ENCODE data around the gene CD3G. TPM values are rescaled to one million over a fixed set of nuclear protein-coding genes. Genes with fewer than 3 reads are reported as not detected.

The CD3G gene
- total RNA-seq, 1 experiment from 2014 or later = 0.15 TPM

GRCh38 chr11:118311518-118311917 is 32.6 kb upstream of the CD3G start:
- no peak for TF ChIP-seq TCF7L2 (IDR thresholded peaks at IDR 0.05; ENCODE audit: low read depth, low read length)
- no peak for DNase-seq (ENCODE audit: low read depth, low spot score)
- no TSS peak for BruUV-seq (replicated peaks)
- intact Hi-C loops (cut with micrococcal nuclease; ENCODE audit: unreplicated experiment) = no loop called here
- ATAC-seq = no peak
- in situ Hi-C loops (cut with HindIII; ENCODE audit: low pct_unique_long_range_greater_than_20kb, low sequenced_read_pairs) = no loop called here
- no peak overlapping the region for H3K27ac ChIP-seq (ENCODE audit: low read length)
- ChIA-PET POLR2A (no interaction called here), CTCF (no interaction called here)
- H3K27me3 ChIP-seq (ENCODE audit: control insufficient read depth, insufficient read depth, low read length) = peaks cover 18% of the 10 kb centered on the region
- H3K4me1 ChIP-seq (ENCODE audit: control insufficient read depth, insufficient read depth, low read length) = peaks cover 5% of the 10 kb centered on the region
- H3K9me3 ChIP-seq (ENCODE audit: control insufficient read depth, insufficient read depth, low read depth, low read length) = no peaks in the 10 kb centered on the region
- H3K36me3 ChIP-seq (ENCODE audit: control insufficient read depth, insufficient read depth, low read length) = no peaks in the 10 kb centered on the region
- no peak overlapping the region for H3K4me3 ChIP-seq (ENCODE audit: low read depth in 2 of 2, low read length in 2 of 2)

- DNase-seq (ENCODE audit: low read depth, low spot score) (no peak), ATAC-seq (no peak)
- CTCF ChIA-PET = no interaction called here
- H3K27me3 ChIP-seq (ENCODE audit: control insufficient read depth, insufficient read depth, low read length) = peaks cover 18% of the 10 kb centered on the region
- POLR2A ChIA-PET = no interaction called here
- no TSS peak for BruUV-seq (replicated peaks)
- H3K27ac ChIP-seq (ENCODE audit: low read length) = no peak overlapping the region
- peaks cover 8% of the 10 kb centered on the region for H3K4me1 ChIP-seq (ENCODE audit: control insufficient read depth, insufficient read depth, low read length)
- no peaks in the 10 kb centered on the region for H3K36me3 ChIP-seq (ENCODE audit: control insufficient read depth, insufficient read depth, low read length)
- H3K9me3 ChIP-seq (ENCODE audit: control insufficient read depth, insufficient read depth, low read depth, low read length) = no peaks in the 10 kb centered on the region
- TF ChIP-seq POLR2AphosphoS5 (IDR thresholded peaks at IDR 0.05; ENCODE audit: low read depth, low read length) (no peak), REST (IDR thresholded peaks at IDR 0.05; ENCODE audit: insufficient read depth in 1 of 2, low read depth in 2 of 2, low read length in 1 of 2) (no peak), CTCF (IDR thresholded peaks at IDR 0.05) (no peak), SIN3A (IDR thresholded peaks at IDR 0.05; ENCODE audit: borderline replicate concordance, insufficient read depth, low read depth, low read length) (no peak), TCF7L2 (IDR thresholded peaks at IDR 0.05; ENCODE audit: low read depth, low read length) (no peak)
- in situ Hi-C loops (cut with HindIII; ENCODE audit: low pct_unique_long_range_greater_than_20kb, low sequenced_read_pairs) (no loop called here), intact Hi-C loops (cut with micrococcal nuclease; ENCODE audit: unreplicated experiment) (no loop called here)
- no peak overlapping the region for H3K4me3 ChIP-seq (ENCODE audit: low read depth in 2 of 2, low read length in 2 of 2)
Observed at GRCh38 chr11:118312328-118312727, 31.8 kb upstream of the CD3G start.

- no peak overlapping the region for H3K4me3 ChIP-seq (ENCODE audit: low read depth in 2 of 2, low read length in 2 of 2)
- no peaks in the 10 kb centered on the region for H3K9me3 ChIP-seq (ENCODE audit: control insufficient read depth, insufficient read depth, low read depth, low read length)
- ATAC-seq = no peak
- intact Hi-C loops (cut with micrococcal nuclease; ENCODE audit: unreplicated experiment) = no loop called here
- TF ChIP-seq SIN3A (IDR thresholded peaks at IDR 0.05; ENCODE audit: borderline replicate concordance, insufficient read depth, low read depth, low read length) = no peak
- TF ChIP-seq REST (IDR thresholded peaks at IDR 0.05; ENCODE audit: insufficient read depth in 1 of 2, low read depth in 2 of 2, low read length in 1 of 2) = no peak
- no peak for TF ChIP-seq TCF7L2 (IDR thresholded peaks at IDR 0.05; ENCODE audit: low read depth, low read length)
- no peak for TF ChIP-seq CTCF (IDR thresholded peaks at IDR 0.05)
- TF ChIP-seq POLR2AphosphoS5 (IDR thresholded peaks at IDR 0.05; ENCODE audit: low read depth, low read length) = no peak
- H3K27ac ChIP-seq (ENCODE audit: low read length) = no peak overlapping the region
- CTCF ChIA-PET = no interaction called here
- POLR2A ChIA-PET = no interaction called here
- no TSS peak for BruUV-seq (replicated peaks)
- in situ Hi-C loops (cut with HindIII; ENCODE audit: low pct_unique_long_range_greater_than_20kb, low sequenced_read_pairs) = no loop called here
- peaks cover 8% of the 10 kb centered on the region for H3K4me1 ChIP-seq (ENCODE audit: control insufficient read depth, insufficient read depth, low read length)
- no peaks in the 10 kb centered on the region for H3K36me3 ChIP-seq (ENCODE audit: control insufficient read depth, insufficient read depth, low read length)
- no peak for DNase-seq (ENCODE audit: low read depth, low spot score)
- peaks cover 18% of the 10 kb centered on the region for H3K27me3 ChIP-seq (ENCODE audit: control insufficient read depth, insufficient read depth, low read length)
Observed at GRCh38 chr11:118313242-118313641, 30.9 kb upstream of the CD3G start.
